ENCODE results near the gene SAPCD1. TPM values are rescaled to one million over a fixed set of nuclear protein-coding genes. Genes with fewer than 3 reads are reported as not detected.

SAPCD1 gene
- total RNA-seq, result 10 to 100 TPM; 12.1 to 18.9 TPM

- ATAC-seq (replicated peaks), result no peak
- H3K36me3 Mint-ChIP-seq (ENCODE audit: low read depth), result peaks cover 48% of the 10 kb centered on the region
- peak within 1 kb of the TSS; percentile 9 for H3K27ac Mint-ChIP-seq
Observed at GRCh38 chr6:31762356-31762755, at the start of gene SAPCD1. SAPCD1 (plus strand) TSS chr6:31762656; CDS start chr6:31763055, 399 bp downstream.

DNA sequence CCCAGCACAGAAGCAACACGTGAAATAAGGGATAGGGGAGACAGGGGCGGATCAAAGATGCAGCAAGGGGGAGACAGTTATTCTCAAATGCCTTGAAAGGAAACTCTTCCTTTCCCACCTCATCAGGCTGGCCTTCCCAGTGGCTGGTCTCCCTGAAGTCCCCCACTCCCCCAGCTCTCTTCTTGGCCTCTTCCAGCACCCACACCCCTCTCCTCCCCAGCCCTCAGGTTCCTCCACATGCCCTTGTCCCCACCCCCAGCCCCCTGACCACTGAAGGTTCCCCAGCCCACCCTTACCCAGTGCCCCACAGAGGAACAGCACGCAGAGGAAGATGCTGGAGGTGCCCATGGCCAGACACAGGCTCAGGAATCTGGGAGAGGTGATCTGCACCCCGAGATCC, 49.0 kb upstream of the SAPCD1 start:
- Mint-ChIP-seq H3K27ac (no peak overlapping the region), H3K9me3 (no peaks in the 10 kb centered on the region), H3K36me3 (ENCODE audit: low read depth) (no peaks in the 10 kb centered on the region), H3K27me3 (no peaks in the 10 kb centered on the region), H3K4me3 (no peak overlapping the region), H3K4me1 (peaks cover 5% of the 10 kb centered on the region)
- ATAC-seq (replicated peaks), result no peak

More at GRCh38 chr6:31762356-31762755, at the start of gene SAPCD1:
- H3K4me3 Mint-ChIP-seq, result no peak within 1 kb of the TSS
- H3K4me1 Mint-ChIP-seq, result peaks cover 6% of the 10 kb centered on the region
- H3K27me3 Mint-ChIP-seq, result no peaks in the 10 kb centered on the region
- no peaks in the 10 kb centered on the region for H3K9me3 Mint-ChIP-seq

- H3K27ac Mint-ChIP-seq, result no peak overlapping the region
- ATAC-seq (replicated peaks), result no peak
- peaks cover 5% of the 10 kb centered on the region for H3K4me1 Mint-ChIP-seq
- H3K4me3 Mint-ChIP-seq, result no peak overlapping the region
- H3K9me3 Mint-ChIP-seq, result no peaks in the 10 kb centered on the region
- H3K27me3 Mint-ChIP-seq, result no peaks in the 10 kb centered on the region
- no peaks in the 10 kb centered on the region for H3K36me3 Mint-ChIP-seq (ENCODE audit: low read depth)
Observed at GRCh38 chr6:31713991-31714684, 48.3 kb upstream of the SAPCD1 start.

GRCh38 chr6:31715022-31715958, 47.2 kb upstream of the SAPCD1 start, which contains the start of gene LY6G6D:
LY6G6D (plus strand) TSS chr6:31715348; CDS start chr6:31715356, 8 bp downstream.
- Mint-ChIP-seq H3K9me3 (no peaks in the 10 kb centered on the region), H3K27me3 (no peaks in the 10 kb centered on the region), H3K27ac (no peak within 1 kb of the TSS), H3K36me3 (ENCODE audit: low read depth) (no peaks in the 10 kb centered on the region), H3K4me1 (peaks cover 5% of the 10 kb centered on the region), H3K4me3 (no peak within 1 kb of the TSS)
- no peak for ATAC-seq (replicated peaks)

- Mint-ChIP-seq H3K27ac (no peak overlapping the region), H3K27me3 (no peaks in the 10 kb centered on the region), H3K4me1 (peaks cover 5% of the 10 kb centered on the region), H3K9me3 (no peaks in the 10 kb centered on the region), H3K36me3 (ENCODE audit: low read depth) (no peaks in the 10 kb centered on the region), H3K4me3 (no peak overlapping the region)
- ATAC-seq (replicated peaks), result no peak
Observed at GRCh38 chr6:31717499-31718222, 44.8 kb upstream of the SAPCD1 start.

DNA sequence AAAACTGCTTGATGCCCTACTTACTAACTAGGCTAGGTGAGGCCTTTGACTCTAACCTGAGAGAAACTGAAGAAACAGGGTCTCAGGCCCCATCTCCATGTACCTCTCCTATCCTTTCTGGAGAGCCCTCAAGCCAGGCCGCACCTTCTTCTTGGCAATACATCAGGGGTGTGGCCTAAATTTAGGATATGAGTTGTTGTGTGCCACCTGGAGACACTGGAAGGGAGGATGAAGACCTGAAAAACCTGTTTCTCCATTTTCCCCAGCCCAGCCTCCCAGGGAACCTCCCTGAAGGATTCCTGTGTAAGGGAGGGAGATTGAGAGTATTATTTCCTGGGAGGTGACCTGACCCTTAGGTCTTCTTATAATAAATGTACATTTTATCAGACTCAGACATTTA, 44.2 kb upstream of the SAPCD1 start:
- H3K36me3 Mint-ChIP-seq (ENCODE audit: low read depth), result no peaks in the 10 kb centered on the region
- no peak for ATAC-seq (replicated peaks)
- no peaks in the 10 kb centered on the region for H3K27me3 Mint-ChIP-seq
- H3K27ac Mint-ChIP-seq, result peak overlapping the region; percentile 50
- H3K9me3 Mint-ChIP-seq, result no peaks in the 10 kb centered on the region
- no peak overlapping the region for H3K4me3 Mint-ChIP-seq
- peaks cover 5% of the 10 kb centered on the region for H3K4me1 Mint-ChIP-seq

GRCh38 chr6:31719001-31719400, 43.5 kb upstream of the SAPCD1 start:
- Mint-ChIP-seq H3K27ac (peak overlapping the region; percentile 50), H3K4me3 (no peak overlapping the region), H3K36me3 (ENCODE audit: low read depth) (no peaks in the 10 kb centered on the region), H3K9me3 (no peaks in the 10 kb centered on the region), H3K4me1 (peaks cover 5% of the 10 kb centered on the region), H3K27me3 (no peaks in the 10 kb centered on the region)
- no peak for ATAC-seq (replicated peaks)

DNA sequence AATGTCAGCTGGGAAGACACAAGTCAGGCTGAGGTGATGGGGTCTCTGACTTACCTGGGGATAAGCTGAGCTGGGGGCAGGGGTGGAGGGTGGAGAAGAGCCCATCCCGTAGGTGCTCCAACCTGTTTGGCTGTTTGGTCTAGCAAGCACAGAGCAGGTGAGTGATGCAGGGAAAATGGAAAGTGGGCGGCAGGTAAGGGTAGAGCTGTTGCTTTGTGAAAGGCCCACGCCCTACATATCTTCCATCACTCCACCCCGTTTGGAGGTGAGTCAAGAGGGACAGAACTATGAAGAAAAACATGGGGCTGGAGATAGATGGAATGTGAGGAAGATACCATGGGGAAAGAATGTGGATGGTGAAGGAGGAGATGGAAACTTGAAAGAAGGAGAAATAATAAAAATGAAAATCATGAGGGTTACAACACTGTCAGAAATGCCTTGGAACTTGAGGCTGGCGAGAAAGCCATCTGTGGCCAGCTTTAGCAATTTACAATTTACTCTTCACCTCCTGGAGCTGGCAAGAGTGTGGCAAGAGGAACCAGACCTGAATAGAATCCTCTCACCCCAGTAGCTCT, 42.2 kb upstream of the SAPCD1 start:
- H3K36me3 Mint-ChIP-seq (ENCODE audit: low read depth), result no peaks in the 10 kb centered on the region
- ATAC-seq (replicated peaks), result no peak

GRCh38 chr6:31721351-31722020, 41.0 kb upstream of the SAPCD1 start, which contains the start of gene LY6G6C:
LY6G6C (minus strand) TSS chr6:31721746; CDS start chr6:31721679, 67 bp downstream.
- Mint-ChIP-seq H3K27me3 (no peaks in the 10 kb centered on the region), H3K9me3 (no peaks in the 10 kb centered on the region), H3K4me1 (peaks cover 15% of the 10 kb centered on the region), H3K27ac (peak within 1 kb of the TSS; percentile 71), H3K36me3 (ENCODE audit: low read depth) (no peaks in the 10 kb centered on the region), H3K4me3 (no peak within 1 kb of the TSS)
- no peak for ATAC-seq (replicated peaks)

More for the DNA sequence above, 42.2 kb upstream of the SAPCD1 start:
- H3K27ac Mint-ChIP-seq, result no peak overlapping the region
- H3K27me3 Mint-ChIP-seq, result no peaks in the 10 kb centered on the region
- no peak overlapping the region for H3K4me3 Mint-ChIP-seq
- H3K9me3 Mint-ChIP-seq, result no peaks in the 10 kb centered on the region
- H3K4me1 Mint-ChIP-seq, result peaks cover 5% of the 10 kb centered on the region

GRCh38 chr6:31722173-31722572, 40.3 kb upstream of the SAPCD1 start:
- Mint-ChIP-seq H3K27me3 (no peaks in the 10 kb centered on the region), H3K27ac (no peak overlapping the region), H3K4me3 (no peak overlapping the region), H3K4me1 (peaks cover 20% of the 10 kb centered on the region), H3K9me3 (no peaks in the 10 kb centered on the region), H3K36me3 (ENCODE audit: low read depth) (peaks cover 5% of the 10 kb centered on the region)
- no peak for ATAC-seq (replicated peaks)

DNA sequence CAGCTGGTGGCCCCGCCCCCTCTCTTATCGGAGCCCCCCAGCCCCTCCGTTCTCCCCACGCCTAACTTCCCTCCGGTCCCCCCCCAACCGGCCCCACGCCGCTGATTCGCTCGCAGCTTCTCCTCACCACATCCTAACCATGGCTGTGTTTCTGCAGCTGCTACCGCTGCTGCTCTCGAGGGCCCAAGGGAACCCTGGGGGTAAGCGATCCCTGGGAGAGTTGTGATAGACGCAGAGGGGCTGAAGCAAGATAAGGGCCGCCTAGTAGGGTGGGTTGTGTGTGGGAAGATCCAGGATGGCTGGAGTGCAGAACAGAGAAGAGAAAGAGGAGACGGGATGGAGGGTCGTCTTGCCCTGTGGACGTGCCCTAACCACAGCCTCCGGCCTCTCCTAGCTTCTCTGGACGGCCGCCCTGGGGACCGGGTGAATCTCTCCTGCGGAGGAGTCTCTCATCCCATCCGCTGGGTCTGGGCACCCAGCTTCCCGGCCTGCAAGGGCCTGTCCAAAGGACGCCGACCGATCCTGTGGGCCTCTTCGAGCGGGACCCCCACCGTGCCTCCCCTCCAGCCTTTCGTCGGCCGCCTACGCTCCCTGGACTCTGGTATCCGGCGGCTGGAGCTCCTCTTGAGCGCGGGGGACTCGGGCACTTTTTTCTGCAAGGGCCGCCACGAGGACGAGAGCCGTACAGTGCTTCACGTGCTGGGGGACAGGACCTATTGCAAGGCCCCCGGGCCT, 39.0 kb upstream of the SAPCD1 start, which contains the start of gene MPIG6B:
MPIG6B (plus strand) TSS at position 129 of the 735 bp plus-strand sequence; CDS start at position 140, 11 bp downstream.
- peaks cover 12% of the 10 kb centered on the region for H3K36me3 Mint-ChIP-seq (ENCODE audit: low read depth)
- no peak within 1 kb of the TSS for H3K4me3 Mint-ChIP-seq
- no peaks in the 10 kb centered on the region for H3K27me3 Mint-ChIP-seq
- H3K4me1 Mint-ChIP-seq, result peaks cover 20% of the 10 kb centered on the region
- ATAC-seq (replicated peaks), result no peak
- H3K9me3 Mint-ChIP-seq, result no peaks in the 10 kb centered on the region
- no peak within 1 kb of the TSS for H3K27ac Mint-ChIP-seq

GRCh38 chr6:31723980-31724691, 38.3 kb upstream of the SAPCD1 start:
- H3K4me1 Mint-ChIP-seq, result peaks cover 22% of the 10 kb centered on the region
- H3K9me3 Mint-ChIP-seq, result no peaks in the 10 kb centered on the region
- peaks cover 20% of the 10 kb centered on the region for H3K36me3 Mint-ChIP-seq (ENCODE audit: low read depth)
- no peak overlapping the region for H3K4me3 Mint-ChIP-seq
- ATAC-seq (replicated peaks), result no peak
- no peaks in the 10 kb centered on the region for H3K27me3 Mint-ChIP-seq
- H3K27ac Mint-ChIP-seq, result no peak overlapping the region
